HG03135 (cell line): Measurements from ENCODE around the gene PRSS27.
A peak's percentile ranks its signal among the peaks of the same experiment; 100 is the strongest.

Experiments used
- ATAC-seq: cut with Tn5 transposase; IDR thresholded peaks from one replicate; pipeline ENCODE4 v1.9.1; 2021; ENCODE audit warnings: mild to moderate bottlenecking, moderate library complexity; ENCODE audit not compliant: unreplicated experiment

PRSS27 gene

GRCh38 chr16:2752035-2752849 lies 32.2 kb upstream of the PRSS27 start, which contains the start of gene SRRM2:
SRRM2 (plus strand) TSS chr16:2752638; CDS start chr16:2756365, 3,727 bp downstream.
- ATAC-seq, result peak; percentile 80

GRCh38 chr16:2751577-2752034 lies 31.6 kb upstream of the PRSS27 start:
- ATAC-seq, result peak; percentile 26

GRCh38 chr16:2749936-2750335 lies 29.9 kb upstream of the PRSS27 start:
- no peak for ATAC-seq

GRCh38 chr16:2749476-2749875 lies 29.5 kb upstream of the PRSS27 start:
- no peak for ATAC-seq

GRCh38 chr16:2748757-2749455 lies 28.9 kb upstream of the PRSS27 start:
- ATAC-seq, result no peak

- ATAC-seq, result no peak
Observed at GRCh38 chr16:2745961-2746360, 25.9 kb upstream of the PRSS27 start.

GRCh38 chr16:2745116-2745890 lies 25.3 kb upstream of the PRSS27 start:
- ATAC-seq, result no peak

- ATAC-seq, result no peak
Observed at GRCh38 chr16:2744711-2745110, 24.7 kb upstream of the PRSS27 start.

- no peak for ATAC-seq
Observed at GRCh38 chr16:2743007-2743810, 23.2 kb upstream of the PRSS27 start.

GRCh38 chr16:2742323-2743006 lies 22.4 kb upstream of the PRSS27 start:
- no peak for ATAC-seq

- no peak for ATAC-seq
Observed at GRCh38 chr16:2741168-2741567, 21.1 kb upstream of the PRSS27 start.

GRCh38 chr16:2740476-2740875 lies 20.5 kb upstream of the PRSS27 start:
- no peak for ATAC-seq

GRCh38 chr16:2739625-2740430 lies 19.8 kb upstream of the PRSS27 start:
- no peak for ATAC-seq

GRCh38 chr16:2738615-2739014 lies 18.6 kb upstream of the PRSS27 start:
- ATAC-seq, result no peak

- ATAC-seq, result no peak
Observed at GRCh38 chr16:2737895-2738418, 17.9 kb upstream of the PRSS27 start.

GRCh38 chr16:2737238-2737605 lies 17.2 kb upstream of the PRSS27 start:
- ATAC-seq, result no peak

GRCh38 chr16:2736476-2737237 lies 16.6 kb upstream of the PRSS27 start:
- ATAC-seq, result no peak

- no peak for ATAC-seq
Observed at GRCh38 chr16:2734844-2735515, 15.0 kb upstream of the PRSS27 start.
